Skeletal muscle satellite cell (primary cell): ENCODE results near the gene LYZL2. TPM values are rescaled to one million over a fixed set of nuclear protein-coding genes. Genes with fewer than 3 reads are reported as not detected.
"Not testable (repeated sequence)": the region's sequence is repeated elsewhere in the genome, so short reads cannot be mapped to it uniquely, and the experiment has no call there.

ENCODE experiments used
- H3K27me3 ChIP-seq: 2 replicates; pipeline ENCODE4 v1.7.0; 2013; ENCODE audit warnings: low read length; ENCODE audit not compliant: control insufficient read depth, insufficient read depth
- H3K36me3 ChIP-seq: 2 replicates; pipeline ENCODE4 v1.7.0; 2013; ENCODE audit warnings: mild to moderate bottlenecking, control low read depth, low read length; ENCODE audit not compliant: insufficient read depth
- H3K4me1 ChIP-seq: 2 replicates; pipeline ENCODE4 v1.7.0; 2013; ENCODE audit warnings: low read length; ENCODE audit not compliant: control insufficient read depth, insufficient read depth
- H3K4me2 ChIP-seq: 2 replicates; pipeline ENCODE4 v1.7.0; 2013; ENCODE audit warnings: mild to moderate bottlenecking, low read length
- H3K4me3 ChIP-seq: 2 replicates; pipeline ENCODE4 v1.7.0; 2013; ENCODE audit warnings: low read length
- H3K9ac ChIP-seq: 2 replicates; pipeline ENCODE4 v1.7.0; 2013; ENCODE audit warnings: mild to moderate bottlenecking, low read depth, low read length, moderate library complexity
- H3K9me3 ChIP-seq: replicated peaks from 2 replicates; pipeline ENCODE4 v1.7.0; 2013; ENCODE audit warnings: mild to moderate bottlenecking, control low read depth, low read length
- total RNA-seq: library from RNA; depleted of rRNA; stranded (reverse); fragments of >200 nt; gene quantifications from 2 replicates; pipeline ENCODE4 v1.2.3, GENCODE V29; 2012; rRNA removed

Gene LYZL2
- not detected in 2 replicates for total RNA-seq

- peaks cover 8% of the 10 kb centered on the region for H3K4me1 ChIP-seq
- no peaks in the 10 kb centered on the region for H3K36me3 ChIP-seq
- no peak within 1 kb of the TSS for H3K4me3 ChIP-seq
- H3K27me3 ChIP-seq, result peaks cover 20% of the 10 kb centered on the region
- H3K9ac ChIP-seq, result no peak within 1 kb of the TSS
- H3K4me2 ChIP-seq, result no peak within 1 kb of the TSS
- no peaks in the 10 kb centered on the region for H3K9me3 ChIP-seq
These were observed at the start of gene LYZL2 for GRCh38 chr10:30629653-30630052. LYZL2 (minus strand) TSS chr10:30629753; CDS start chr10:30626915, 2,838 bp downstream.

GRCh38 chr10:30677616-30678015, 48.1 kb upstream of the LYZL2 start:
- peaks cover 15% of the 10 kb centered on the region for H3K4me1 ChIP-seq
- not testable (repeated sequence) for H3K9ac ChIP-seq, H3K9me3 ChIP-seq, H3K4me3 ChIP-seq, H3K27me3 ChIP-seq, H3K36me3 ChIP-seq, H3K4me2 ChIP-seq

- not testable (repeated sequence) for H3K36me3 ChIP-seq, H3K9ac ChIP-seq, H3K4me3 ChIP-seq, H3K27me3 ChIP-seq, H3K4me2 ChIP-seq, H3K9me3 ChIP-seq
- H3K4me1 ChIP-seq, result peaks cover 13% of the 10 kb centered on the region
These were observed 47.6 kb upstream of the LYZL2 start for GRCh38 chr10:30677146-30677545.

GRCh38 chr10:30675791-30676718, 46.5 kb upstream of the LYZL2 start:
- Histone ChIP-seq H3K27me3 (no peaks in the 10 kb centered on the region), H3K4me1 (peaks cover 5% of the 10 kb centered on the region), H3K9ac (no peak overlapping the region), H3K4me3 (no peak overlapping the region), H3K9me3 (no peaks in the 10 kb centered on the region), H3K4me2 (no peak overlapping the region), H3K36me3 (no peaks in the 10 kb centered on the region)

- Histone ChIP-seq H3K9ac (no peak overlapping the region), H3K9me3 (no peaks in the 10 kb centered on the region), H3K4me3 (no peak overlapping the region), H3K4me2 (peak overlapping the region; percentile 49), H3K4me1 (peaks cover 9% of the 10 kb centered on the region), H3K36me3 (no peaks in the 10 kb centered on the region), H3K27me3 (peaks cover 3% of the 10 kb centered on the region)
These were observed 45.2 kb upstream of the LYZL2 start for GRCh38 chr10:30674796-30675195.

GRCh38 chr10:30673262-30673661, 43.7 kb upstream of the LYZL2 start:
- H3K4me3 ChIP-seq, H3K9me3 ChIP-seq, H3K27me3 ChIP-seq, H3K9ac ChIP-seq, H3K4me2 ChIP-seq, H3K4me1 ChIP-seq, H3K36me3 ChIP-seq: not testable (repeated sequence)

GRCh38 chr10:30672338-30672737, 42.8 kb upstream of the LYZL2 start:
- not testable (repeated sequence) for H3K4me3 ChIP-seq, H3K9ac ChIP-seq, H3K4me2 ChIP-seq, H3K4me1 ChIP-seq, H3K36me3 ChIP-seq, H3K9me3 ChIP-seq, H3K27me3 ChIP-seq

- Histone ChIP-seq H3K4me1 (peaks cover 9% of the 10 kb centered on the region), H3K36me3 (no peaks in the 10 kb centered on the region), H3K27me3 (peaks cover 4% of the 10 kb centered on the region), H3K4me3 (peak overlapping the region; percentile 60), H3K4me2 (peak overlapping the region; percentile 82), H3K9me3 (no peaks in the 10 kb centered on the region), H3K9ac (peak overlapping the region; percentile 62)
These were observed 41.6 kb upstream of the LYZL2 start for GRCh38 chr10:30671026-30671616.

GRCh38 chr10:30667982-30668381, 38.4 kb upstream of the LYZL2 start:
- H3K36me3 ChIP-seq, H3K9ac ChIP-seq, H3K27me3 ChIP-seq, H3K9me3 ChIP-seq, H3K4me3 ChIP-seq, H3K4me2 ChIP-seq, H3K4me1 ChIP-seq: not testable (repeated sequence)

- not testable (repeated sequence) for H3K4me2 ChIP-seq, H3K9ac ChIP-seq, H3K4me1 ChIP-seq, H3K36me3 ChIP-seq, H3K9me3 ChIP-seq, H3K4me3 ChIP-seq
- peaks cover 12% of the 10 kb centered on the region for H3K27me3 ChIP-seq
These were observed 33.9 kb upstream of the LYZL2 start for GRCh38 chr10:30663403-30663802.

- no peaks in the 10 kb centered on the region for H3K9me3 ChIP-seq
- no peaks in the 10 kb centered on the region for H3K4me1 ChIP-seq
- peaks cover 15% of the 10 kb centered on the region for H3K27me3 ChIP-seq
- no peaks in the 10 kb centered on the region for H3K36me3 ChIP-seq
- no peak overlapping the region for H3K4me3 ChIP-seq
- H3K9ac ChIP-seq, result no peak overlapping the region
- H3K4me2 ChIP-seq, result no peak overlapping the region
These were observed 33.3 kb upstream of the LYZL2 start for GRCh38 chr10:30662814-30663213.

GRCh38 chr10:30660314-30660713, 30.8 kb upstream of the LYZL2 start:
- not testable (repeated sequence) for H3K4me2 ChIP-seq, H3K4me3 ChIP-seq, H3K36me3 ChIP-seq, H3K4me1 ChIP-seq, H3K9me3 ChIP-seq, H3K9ac ChIP-seq
- peaks cover 37% of the 10 kb centered on the region for H3K27me3 ChIP-seq
